Esophagus muscularis mucosa (tissue), 3 donors: ENCODE measurements around the gene MEF2C.

Source experiments
- POLR2A ChIP-seq: fragments of 450-650 bp; IDR thresholded peaks from one replicate; pipeline ENCODE4 v1.6.1; 2017; ENCODE audit warnings: antibody characterized with exemption, moderate library complexity, mild to moderate bottlenecking, low read depth
- POLR2AphosphoS5 ChIP-seq, 2 donors: sonication (generic); formaldehyde crosslinking; IDR thresholded peaks; one replicate each; pipeline ENCODE4 v1.6.1; 2017; ENCODE audit warnings: antibody characterized with exemption in 2 of 2
- TF ChIP-seq, protein P1 (sequence below), 3 experiments: fragments of 200-600 bp in 2 of 3; fragments of 450-650 bp in 1 of 3; sonication (generic) in 2 of 3; IDR thresholded peaks; one replicate each; pipeline ENCODE4 v1.5.1; 2017 to 2019; ENCODE audit warnings: antibody characterized with exemption in 3 of 3, mild to moderate bottlenecking in 2 of 3, moderate library complexity in 1 of 3

DNA sequence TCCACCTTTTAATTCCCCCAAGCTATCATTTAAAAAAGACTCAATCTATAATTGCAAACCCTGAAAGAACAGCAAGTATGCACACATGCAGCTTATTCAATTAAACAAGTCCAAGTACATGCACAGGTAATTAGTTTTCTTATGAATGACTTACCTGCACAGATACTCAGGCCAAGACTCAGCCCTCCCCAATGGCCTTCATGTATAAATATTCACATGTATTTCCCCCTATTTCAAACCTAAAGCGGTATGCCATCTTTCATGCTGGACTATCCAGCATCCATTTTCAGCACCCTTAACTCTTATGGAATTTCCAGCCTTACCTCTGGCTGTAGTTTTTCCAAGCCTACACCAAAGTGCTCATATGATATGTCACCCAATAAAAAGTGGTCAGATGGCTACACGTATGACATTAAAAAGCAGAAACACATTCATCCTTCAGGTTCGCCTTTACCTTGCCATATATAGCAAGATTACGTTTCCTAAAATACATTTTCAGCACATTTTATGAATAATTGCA is 205.5 kb downstream of the MEF2C start:
- TF ChIP-seq POLR2A (no peak), POLR2AphosphoS5 (IDR thresholded peaks at IDR 0.05) (no peak)
- TF ChIP-seq, protein P1, sequence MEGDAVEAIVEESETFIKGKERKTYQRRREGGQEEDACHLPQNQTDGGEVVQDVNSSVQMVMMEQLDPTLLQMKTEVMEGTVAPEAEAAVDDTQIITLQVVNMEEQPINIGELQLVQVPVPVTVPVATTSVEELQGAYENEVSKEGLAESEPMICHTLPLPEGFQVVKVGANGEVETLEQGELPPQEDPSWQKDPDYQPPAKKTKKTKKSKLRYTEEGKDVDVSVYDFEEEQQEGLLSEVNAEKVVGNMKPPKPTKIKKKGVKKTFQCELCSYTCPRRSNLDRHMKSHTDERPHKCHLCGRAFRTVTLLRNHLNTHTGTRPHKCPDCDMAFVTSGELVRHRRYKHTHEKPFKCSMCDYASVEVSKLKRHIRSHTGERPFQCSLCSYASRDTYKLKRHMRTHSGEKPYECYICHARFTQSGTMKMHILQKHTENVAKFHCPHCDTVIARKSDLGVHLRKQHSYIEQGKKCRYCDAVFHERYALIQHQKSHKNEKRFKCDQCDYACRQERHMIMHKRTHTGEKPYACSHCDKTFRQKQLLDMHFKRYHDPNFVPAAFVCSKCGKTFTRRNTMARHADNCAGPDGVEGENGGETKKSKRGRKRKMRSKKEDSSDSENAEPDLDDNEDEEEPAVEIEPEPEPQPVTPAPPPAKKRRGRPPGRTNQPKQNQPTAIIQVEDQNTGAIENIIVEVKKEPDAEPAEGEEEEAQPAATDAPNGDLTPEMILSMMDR (IDR thresholded peaks at IDR 0.05): no peak
